ENCODE data around the gene NPC1.

- no peak for TF ChIP-seq REST (IDR thresholded peaks at IDR 0.05; ENCODE audit: insufficient read depth in 1 of 2, low read depth in 2 of 2, low read length in 2 of 2)
- no peak for TF ChIP-seq SIN3A (IDR thresholded peaks at IDR 0.05; ENCODE audit: borderline replicate concordance, insufficient read depth, low read length)
- TF ChIP-seq FOXP2 (optimal IDR thresholded peaks at IDR 0.05; ENCODE audit: borderline replicate concordance, extremely low read depth, extremely low read length, insufficient read depth) = no peak
These were observed 40.4 kb upstream of the NPC1 start for GRCh38 chr18:23626451-23627279.

Data from PFSK-1 (cell line).